ENCODE data around the gene HLA-A.
"Not testable (repeated sequence)": the region's sequence is repeated elsewhere in the genome, so short reads cannot be mapped to it uniquely, and the experiment has no call there.

Gene HLA-A

GRCh38 chr6:29961966-29962365 is 19.6 kb downstream of the HLA-A start:
- Mint-ChIP-seq H3K4me3 (no peak overlapping the region), H3K36me3 (peaks cover 0 to 5% of the 10 kb centered on the region in 2 donors), H3K27ac (no peak overlapping the region), H3K4me1 (peaks cover 45 to 67% of the 10 kb centered on the region in 2 donors), H3K9me3 (no peaks in the 10 kb centered on the region), H3K27me3 (no peaks in the 10 kb centered on the region)
- ATAC-seq (replicated peaks) (no peak), DNase-seq (no peak)

DNA sequence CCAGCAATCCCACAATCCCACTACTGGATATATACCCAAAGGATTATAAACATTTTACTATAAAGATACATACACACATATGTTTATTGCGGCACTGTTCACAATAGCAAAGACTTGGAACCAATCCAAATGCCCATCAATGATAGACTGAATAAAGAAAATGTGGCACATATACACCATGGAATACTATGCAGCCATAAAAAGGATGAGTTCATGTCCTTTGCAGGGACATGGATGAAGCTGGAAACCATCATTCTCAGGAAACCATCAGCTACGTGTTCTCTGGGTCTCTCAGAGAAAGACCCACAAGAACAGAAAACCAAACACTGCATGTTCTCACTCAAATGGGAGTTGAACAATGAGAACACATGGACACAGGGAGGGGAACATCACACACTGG is 21.4 kb downstream of the HLA-A start:
- H3K4me1 Mint-ChIP-seq = peaks cover 40 to 64% of the 10 kb centered on the region in 2 donors
- not testable (repeated sequence) for H3K4me3 Mint-ChIP-seq

GRCh38 chr6:29964518-29964886 is 22.2 kb downstream of the HLA-A start:
- Mint-ChIP-seq H3K36me3 (no peaks in the 10 kb centered on the region), H3K4me1 (peaks cover 32 to 56% of the 10 kb centered on the region in 2 donors), H3K9me3 (no peaks in the 10 kb centered on the region), H3K27me3 (no peaks in the 10 kb centered on the region), H3K4me3 (peak overlapping the region; percentile 80 to 82), H3K27ac (peak overlapping the region; percentile 87)
- no peak for DNase-seq
- no peak for ATAC-seq (replicated peaks)

More for the DNA sequence above, 21.4 kb downstream of the HLA-A start:
- not testable (repeated sequence) for H3K36me3 Mint-ChIP-seq; DNase-seq; H3K27me3 Mint-ChIP-seq; ATAC-seq (replicated peaks); H3K9me3 Mint-ChIP-seq; H3K27ac Mint-ChIP-seq

DNA sequence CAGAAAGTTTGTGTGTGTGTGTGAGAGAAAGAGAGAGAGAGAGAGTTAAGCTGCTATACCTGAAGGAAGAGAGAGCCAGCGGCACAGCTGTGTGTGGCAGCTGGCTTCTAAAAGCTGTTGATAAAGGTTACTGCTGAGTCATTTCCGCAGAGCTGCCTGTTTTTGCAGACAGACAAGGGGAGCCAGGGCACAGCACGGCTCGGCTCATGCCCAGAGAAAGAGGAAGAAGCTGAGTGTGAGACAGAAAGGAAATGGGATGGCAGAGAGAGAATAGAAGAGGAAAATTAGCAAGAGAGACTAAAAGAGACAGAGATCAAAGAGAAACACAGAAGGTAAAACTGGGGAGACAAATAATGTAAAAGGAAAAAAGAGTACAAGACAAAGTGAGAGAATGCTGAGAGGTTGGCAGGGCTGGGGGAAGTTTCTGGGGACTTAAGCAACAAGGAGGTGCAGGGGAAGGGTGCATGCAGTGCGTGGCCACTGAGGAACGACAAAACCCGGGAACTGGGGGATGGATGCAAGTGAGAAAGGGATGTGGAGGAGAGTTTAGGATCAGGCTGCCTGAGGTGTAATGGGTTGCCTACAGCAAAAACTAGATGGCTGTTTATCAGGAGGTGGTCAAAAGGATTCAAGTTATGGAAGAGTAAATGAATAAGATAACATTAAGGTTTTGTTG is 22.7 kb downstream of the HLA-A start:
- DNase-seq = peak; percentile 77
- H3K4me3 Mint-ChIP-seq = peak overlapping the region; percentile 80 to 82
- peaks cover 29 to 52% of the 10 kb centered on the region in 2 donors for H3K4me1 Mint-ChIP-seq

DNA sequence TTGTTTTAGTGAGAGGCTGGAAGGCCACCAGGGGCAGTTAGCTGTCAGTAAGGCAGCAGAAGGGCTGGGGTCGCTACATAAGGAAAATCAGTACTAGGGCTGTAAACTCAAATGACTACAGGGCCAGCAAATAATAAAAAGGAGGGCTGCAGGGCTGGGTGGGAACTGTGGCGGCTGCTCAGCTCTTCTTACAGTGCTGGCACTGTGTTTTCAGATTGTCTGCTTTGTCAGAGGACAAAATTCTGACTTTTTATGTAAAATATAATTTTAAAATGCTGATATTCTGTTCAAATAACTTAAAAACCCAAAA is 23.2 kb downstream of the HLA-A start:
- peak; percentile 26 to 33 for ATAC-seq (replicated peaks)
- Mint-ChIP-seq H3K27me3 (no peaks in the 10 kb centered on the region), H3K9me3 (no peaks in the 10 kb centered on the region), H3K27ac (peak overlapping the region; percentile 87), H3K36me3 (no peaks in the 10 kb centered on the region), H3K4me3 (peak overlapping the region; percentile 80 to 82), H3K4me1 (peaks cover 28 to 48% of the 10 kb centered on the region in 2 donors)
- no peak for DNase-seq

More for the DNA sequence above, 22.7 kb downstream of the HLA-A start:
- H3K27me3 Mint-ChIP-seq = no peaks in the 10 kb centered on the region
- no peaks in the 10 kb centered on the region for H3K9me3 Mint-ChIP-seq
- H3K36me3 Mint-ChIP-seq = no peaks in the 10 kb centered on the region
- ATAC-seq (replicated peaks) = peak; percentile 96 to 97
- peak overlapping the region; percentile 87 for H3K27ac Mint-ChIP-seq

- no peaks in the 10 kb centered on the region for H3K27me3 Mint-ChIP-seq
- H3K4me3 Mint-ChIP-seq = peak overlapping the region; percentile 78 to 80
- H3K27ac Mint-ChIP-seq = peak overlapping the region; percentile 92
- no peaks in the 10 kb centered on the region for H3K36me3 Mint-ChIP-seq
- peak; percentile 53 for DNase-seq
- no peaks in the 10 kb centered on the region for H3K9me3 Mint-ChIP-seq
- H3K4me1 Mint-ChIP-seq = peaks cover 26 to 46% of the 10 kb centered on the region in 2 donors
- ATAC-seq (replicated peaks) = peak; percentile 58 to 60
Observed at GRCh38 chr6:29965873-29966601, 23.7 kb downstream of the HLA-A start.

DNA sequence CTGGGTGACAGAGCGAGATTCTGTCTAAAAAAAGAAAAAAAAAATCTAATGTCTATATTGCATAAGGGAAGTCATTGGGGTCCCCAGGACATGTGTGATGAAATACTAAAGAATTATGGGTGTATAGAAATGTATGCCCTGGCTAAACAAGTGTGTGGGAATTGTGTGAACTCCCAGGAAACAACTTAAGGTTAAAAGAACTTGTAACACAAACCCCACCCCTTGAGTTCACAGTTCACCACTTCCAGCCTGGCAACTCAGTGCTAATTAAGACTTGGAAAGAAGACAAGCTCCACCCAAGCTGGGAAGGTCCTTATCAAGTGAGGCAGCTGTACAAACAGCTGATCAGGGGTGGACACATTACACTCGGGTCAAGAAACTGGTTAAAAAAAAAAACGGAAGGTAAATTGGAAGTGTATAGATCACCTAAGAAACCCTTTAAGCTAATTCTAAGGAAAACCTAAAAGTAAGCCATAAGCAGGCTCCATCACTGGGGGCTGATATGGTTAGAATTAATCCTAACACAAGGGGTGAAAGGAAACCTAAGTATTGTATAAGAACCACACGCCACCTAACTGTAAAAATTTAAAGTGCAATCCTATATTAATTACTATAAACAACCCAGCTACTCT is 25.2 kb downstream of the HLA-A start:
- DNase-seq = no peak
- Mint-ChIP-seq H3K27me3 (peaks cover 8 to 14% of the 10 kb centered on the region in 2 donors), H3K4me1 (peaks cover 30 to 50% of the 10 kb centered on the region in 2 donors), H3K4me3 (no peak overlapping the region), H3K27ac (no peak overlapping the region), H3K9me3 (no peaks in the 10 kb centered on the region), H3K36me3 (peaks cover 0 to 6% of the 10 kb centered on the region in 2 donors)
- ATAC-seq (replicated peaks) = no peak

DNA sequence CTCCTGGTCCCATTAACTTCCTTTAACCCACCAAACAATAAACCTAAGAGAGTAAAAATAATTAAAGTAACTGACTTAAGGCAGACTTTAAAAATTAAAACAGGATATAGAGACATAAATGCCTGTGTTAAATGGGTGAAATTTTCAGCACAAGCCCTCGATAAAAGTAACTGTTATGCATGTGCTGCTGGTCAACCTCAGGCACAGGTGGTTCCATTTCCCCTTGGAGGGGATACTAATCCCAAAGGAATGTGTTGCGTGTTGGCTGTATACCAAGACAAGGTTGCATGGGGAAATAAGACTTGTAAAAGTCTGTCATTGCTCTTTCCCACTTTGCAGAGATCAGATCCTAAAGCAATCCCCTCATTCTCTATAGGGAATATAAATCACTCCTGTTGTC is 25.8 kb downstream of the HLA-A start:
- ATAC-seq (replicated peaks) (no peak), DNase-seq (no peak)
- no peak overlapping the region for H3K4me3 Mint-ChIP-seq
- H3K27me3 Mint-ChIP-seq = peaks cover 14 to 21% of the 10 kb centered on the region in 2 donors
- no peak overlapping the region for H3K27ac Mint-ChIP-seq
- peaks cover 32 to 47% of the 10 kb centered on the region in 2 donors for H3K4me1 Mint-ChIP-seq
- H3K9me3 Mint-ChIP-seq = no peaks in the 10 kb centered on the region
- H3K36me3 Mint-ChIP-seq = peaks cover 0 to 9% of the 10 kb centered on the region in 2 donors

- Mint-ChIP-seq H3K9me3 (no peaks in the 10 kb centered on the region), H3K36me3 (peaks cover 0 to 14% of the 10 kb centered on the region in 2 donors), H3K27me3 (peaks cover 22 to 29% of the 10 kb centered on the region in 2 donors), H3K27ac (no peak overlapping the region), H3K4me1 (peaks cover 30 to 44% of the 10 kb centered on the region in 2 donors), H3K4me3 (no peak overlapping the region)
- DNase-seq (no peak), ATAC-seq (replicated peaks) (no peak)
Observed at GRCh38 chr6:29968905-29969304, 26.6 kb downstream of the HLA-A start.

GRCh38 chr6:29970711-29971110 is 28.4 kb downstream of the HLA-A start:
- H3K4me3 Mint-ChIP-seq = no peak overlapping the region
- H3K9me3 Mint-ChIP-seq = no peaks in the 10 kb centered on the region
- no peak for DNase-seq
- no peak overlapping the region for H3K27ac Mint-ChIP-seq
- ATAC-seq (replicated peaks) = no peak
- peaks cover 40 to 47% of the 10 kb centered on the region in 2 donors for H3K27me3 Mint-ChIP-seq
- peaks cover 0 to 21% of the 10 kb centered on the region in 2 donors for H3K36me3 Mint-ChIP-seq
- H3K4me1 Mint-ChIP-seq = peaks cover 35 to 42% of the 10 kb centered on the region in 2 donors

DNA sequence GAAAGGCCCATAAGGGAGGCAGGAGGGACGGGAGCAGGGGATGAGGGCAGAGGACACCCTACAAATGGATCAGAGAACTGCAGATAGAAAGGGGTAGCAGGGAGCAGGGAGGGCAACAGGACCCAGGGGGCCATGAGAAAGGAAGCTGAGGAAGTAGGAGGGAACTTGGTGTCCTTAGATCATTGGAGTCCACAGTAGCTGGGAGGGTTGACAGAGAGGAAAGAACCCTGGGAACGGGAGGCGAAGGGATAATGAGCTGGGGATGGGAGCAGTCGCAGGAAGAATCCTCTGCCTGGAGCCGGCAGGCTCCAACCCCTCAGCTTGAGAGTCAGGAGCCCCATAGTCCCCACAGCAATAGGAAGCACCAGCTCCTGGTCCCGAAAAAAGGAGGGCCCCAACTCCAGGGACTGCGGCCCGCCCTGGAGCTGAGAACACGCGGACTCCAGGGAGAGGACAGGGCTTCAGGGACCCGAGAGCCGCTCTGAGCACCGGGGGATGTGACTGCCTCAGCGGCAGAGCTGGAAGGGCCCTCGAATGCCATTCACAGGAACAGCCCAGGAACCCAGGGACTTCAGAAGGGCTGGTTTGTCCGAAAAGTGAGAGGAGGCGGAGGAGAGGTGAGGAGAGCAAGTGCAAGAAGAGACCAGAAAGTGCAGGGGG is 32.7 kb downstream of the HLA-A start:
- no peak overlapping the region for H3K27ac Mint-ChIP-seq
- peaks cover 54 to 64% of the 10 kb centered on the region in 2 donors for H3K27me3 Mint-ChIP-seq
- H3K4me1 Mint-ChIP-seq = peaks cover 30 to 39% of the 10 kb centered on the region in 2 donors
- ATAC-seq (replicated peaks) (peak in 1 of 2 donors; percentile 6), DNase-seq (no peak)
- H3K36me3 Mint-ChIP-seq = peaks cover 0 to 27% of the 10 kb centered on the region in 2 donors
- H3K4me3 Mint-ChIP-seq = peak overlapping the region; percentile 77 to 93
- H3K9me3 Mint-ChIP-seq = no peaks in the 10 kb centered on the region

DNA sequence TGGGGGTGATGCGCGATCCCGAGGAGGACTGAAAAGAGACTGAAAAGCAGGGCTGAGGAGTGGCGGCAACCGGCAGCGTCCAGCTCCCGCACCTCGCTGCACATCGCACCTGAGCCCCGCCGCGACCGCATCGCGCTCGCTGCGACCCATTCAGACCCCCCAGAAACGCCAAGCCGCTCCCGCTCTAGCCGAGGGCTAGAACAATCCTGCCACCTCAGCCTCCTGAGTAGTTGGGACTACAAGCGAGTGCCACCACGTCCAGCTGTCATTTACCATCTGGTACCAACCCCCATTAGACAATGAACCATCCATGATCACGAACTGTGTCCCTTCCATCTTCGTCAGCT is 33.2 kb downstream of the HLA-A start:
- Mint-ChIP-seq H3K4me1 (peaks cover 30 to 39% of the 10 kb centered on the region in 2 donors), H3K27me3 (peaks cover 54 to 64% of the 10 kb centered on the region in 2 donors), H3K36me3 (peaks cover 0 to 27% of the 10 kb centered on the region in 2 donors), H3K27ac (no peak overlapping the region), H3K4me3 (peak overlapping the region; percentile 77 to 93), H3K9me3 (no peaks in the 10 kb centered on the region)
- no peak for DNase-seq
- ATAC-seq (replicated peaks) = peak in 1 of 2 donors; percentile 14

GRCh38 chr6:29976253-29976587 is 33.9 kb downstream of the HLA-A start:
- H3K4me3 Mint-ChIP-seq = peak overlapping the region; percentile 93 to 95
- ATAC-seq (replicated peaks) (peak in 1 of 2 donors; percentile 8), DNase-seq (no peak)
- H3K9me3 Mint-ChIP-seq = no peaks in the 10 kb centered on the region
- peak overlapping the region; percentile 90 for H3K27ac Mint-ChIP-seq
- H3K27me3 Mint-ChIP-seq = peaks cover 54 to 65% of the 10 kb centered on the region in 2 donors
- peaks cover 0 to 27% of the 10 kb centered on the region in 2 donors for H3K36me3 Mint-ChIP-seq
- H3K4me1 Mint-ChIP-seq = peaks cover 30 to 39% of the 10 kb centered on the region in 2 donors
